HG03565 (cell line): Measurements from ENCODE around the gene NDUFB1.
A peak's percentile ranks its signal among the peaks of the same experiment; 100 is the strongest.

ENCODE experiments used
- ATAC-seq: cut with Tn5 transposase; IDR thresholded peaks from one replicate; pipeline ENCODE4 v1.9.1; 2021; ENCODE audit warnings: mild to moderate bottlenecking, moderate library complexity; ENCODE audit not compliant: unreplicated experiment

Gene NDUFB1

GRCh38 chr14:92121670-92122350 is at the start of gene NDUFB1, which contains the start of gene CPSF2:
NDUFB1 (minus strand) TSS chr14:92121706; CDS start chr14:92117637, 4,069 bp downstream.
CPSF2 (plus strand) TSS chr14:92121969; CDS start chr14:92130985, 9,016 bp downstream.
- ATAC-seq = peak; percentile 72

- no peak for ATAC-seq
Observed at GRCh38 chr14:92164958-92165357, 43.5 kb upstream of the NDUFB1 start.

- ATAC-seq = no peak
Observed at GRCh38 chr14:92161521-92161920, 40.0 kb upstream of the NDUFB1 start.

GRCh38 chr14:92160619-92161018 is 39.1 kb upstream of the NDUFB1 start:
- ATAC-seq = no peak

- ATAC-seq = no peak
Observed at GRCh38 chr14:92154283-92154942, 32.9 kb upstream of the NDUFB1 start.

- no peak for ATAC-seq
Observed at GRCh38 chr14:92153581-92153980, 32.1 kb upstream of the NDUFB1 start.

- ATAC-seq = no peak
Observed at GRCh38 chr14:92144708-92145107, 23.2 kb upstream of the NDUFB1 start.

GRCh38 chr14:92143962-92144361 is 22.5 kb upstream of the NDUFB1 start:
- no peak for ATAC-seq

GRCh38 chr14:92143309-92143708 is 21.8 kb upstream of the NDUFB1 start:
- no peak for ATAC-seq

GRCh38 chr14:92135269-92135668 is 13.8 kb upstream of the NDUFB1 start:
- ATAC-seq = no peak

- ATAC-seq = no peak
Observed at GRCh38 chr14:92134456-92134855, 12.9 kb upstream of the NDUFB1 start.

- no peak for ATAC-seq
Observed at GRCh38 chr14:92122761-92123160, 1.3 kb upstream of the NDUFB1 start.

- no peak for ATAC-seq
Observed at GRCh38 chr14:92122351-92122677, 808 bp upstream of the NDUFB1 start.

GRCh38 chr14:92121207-92121669 is 268 bp downstream of the NDUFB1 start:
- no peak for ATAC-seq

GRCh38 chr14:92109490-92109889 is 12.0 kb downstream of the NDUFB1 start:
- no peak for ATAC-seq

- ATAC-seq = no peak
Observed at GRCh38 chr14:92108345-92109254, 12.9 kb downstream of the NDUFB1 start.

GRCh38 chr14:92106143-92106926 is 15.2 kb downstream of the NDUFB1 start, which contains the start of gene ATXN3:
ATXN3 (minus strand) TSS chr14:92106582; CDS start chr14:92106552, 30 bp downstream.
- ATAC-seq = peak; percentile 85

- peak; percentile 8 for ATAC-seq
Observed at GRCh38 chr14:92105893-92106142, 15.7 kb downstream of the NDUFB1 start.

- no peak for ATAC-seq
Observed at GRCh38 chr14:92105073-92105892, 16.2 kb downstream of the NDUFB1 start.
